ENCODE data around the gene NOS1AP. TPM values are rescaled to one million over a fixed set of nuclear protein-coding genes. Genes with fewer than 3 reads are reported as not detected.

NOS1AP gene
- total and polyA plus RNA-seq, 2 experiments from 2014 or later: 5.8 to 6.6 TPM

GRCh38 chr1:162315673-162316072, 246.2 kb downstream of the NOS1AP start:
- Mint-ChIP-seq H3K27me3 (ENCODE audit: insufficient read depth, low read depth, poor library complexity) (no peaks in the 10 kb centered on the region), H3K36me3 (ENCODE audit: low read depth) (peaks cover 8% of the 10 kb centered on the region; the same call in 2 of the 3 replicates), H3K4me1 (peaks cover 10% of the 10 kb centered on the region; the same call in 2 of the 3 replicates), H3K4me3 (no peak overlapping the region), H3K27ac (no peak overlapping the region), H3K9me3 (no peaks in the 10 kb centered on the region; the same call in 2 of the 3 replicates)
- Histone ChIP-seq H2AFZ (no peak overlapping the region), H3K4me2 (no peak overlapping the region), H3K4me3 (no peak overlapping the region), H3K9me2 (ENCODE audit: insufficient read depth) (0 out of 2 replicates have a peak, but pooled peaks cover 3% of the 10 kb centered on the region), H3K27me3 (ENCODE audit: insufficient read depth) (no peaks in the 10 kb centered on the region), H3K4me1 (ENCODE audit: insufficient read depth) (no peaks in the 10 kb centered on the region; the same call in 1 of the 2 replicates), H4K20me1 (replicated peaks; ENCODE audit: insufficient read depth) (no peaks in the 10 kb centered on the region), H3K79me2 (replicated peaks; ENCODE audit: insufficient read depth) (no peaks in the 10 kb centered on the region), H3K36me3 (ENCODE audit: insufficient read depth) (no peaks in the 10 kb centered on the region), H3K27ac (ENCODE audit: low read depth) (no peak overlapping the region), H3F3A (replicated peaks; ENCODE audit: low read depth) (no peaks in the 10 kb centered on the region)
- ATAC-seq: no peak
- TF ChIP-seq CTCF (conservative IDR thresholded peaks at IDR 0.05; ENCODE audit: low read depth in 2 of 2) (no peak), JUNB (IDR thresholded peaks at IDR 0.05; ENCODE audit: unreplicated experiment) (no peak), CREB1 (CRISPR knock-in tag; IDR thresholded peaks at IDR 0.05; ENCODE audit: low read depth) (no peak), ZNF331 (CRISPR knock-in tag; IDR thresholded peaks at IDR 0.05; ENCODE audit: low read depth) (no peak), EZH2phosphoT487 (IDR thresholded peaks at IDR 0.05; ENCODE audit: unreplicated experiment) (no peak), ETS1 (IDR thresholded peaks at IDR 0.05) (no peak), POLR2AphosphoS5 (IDR thresholded peaks at IDR 0.05; ENCODE audit: low read depth) (no peak), EZH2 (IDR thresholded peaks at IDR 0.05; ENCODE audit: low read depth, unreplicated experiment) (no peak), REST (IDR thresholded peaks at IDR 0.05; ENCODE audit: unreplicated experiment) (no peak), ZNF462 (CRISPR knock-in tag; IDR thresholded peaks at IDR 0.05) (no peak)
- DNase-seq (ENCODE audit: low spot score): no peak
